Endothelial cell of umbilical vein (primary cell): ENCODE data around the gene STX16. TPM values are rescaled to one million over a fixed set of nuclear protein-coding genes. Genes with fewer than 3 reads are reported as not detected.

Experiments
- BruUV-seq: library from RNA; stranded (reverse); fragments of 400-500 nt; replicated peaks from 2 replicates; lab custom pipeline; 2021; lab: Mats Ljungman, UMichigan
- CTCF ChIA-PET: fragments of 300-600, 350-600 bp; sonication (Branson Sonifier 250); formaldehyde crosslinking; loops from one replicate; lab custom pipeline; 2021; ENCODE audit warnings: antibody characterized with exemption, inconsistent platforms; lab: Charles Lee
- POLR2A ChIA-PET: fragments of 300-600, 350-600 bp; sonication (Branson Sonifier 250); formaldehyde crosslinking; loops from one replicate; lab custom pipeline; 2021; ENCODE audit warnings: antibody characterized with exemption, inconsistent platforms; lab: Charles Lee
- DNase-seq: peaks from one replicate; pipeline ENCODE4 v3.0.0-alpha.2; 2011; ENCODE audit warnings: low read depth, low spot score
- FAIRE-seq: peaks from 2 replicates; lab custom pipeline; 2011; peaks lifted over from hg19 to GRCh38; lab: Jason Lieb, UNC
- H2AFZ ChIP-seq: 2 replicates; pipeline ENCODE4 v1.6.0; 2012; ENCODE audit warnings: low read depth, low read length, control low read depth, inconsistent platforms
- H3K27ac ChIP-seq: 2 replicates; pipeline ENCODE4 v1.5.1; 2011; ENCODE audit warnings: low read depth, mild to moderate bottlenecking, control low read depth, low read length, moderate library complexity; ENCODE audit not compliant: insufficient read depth
- H3K27me3 ChIP-seq, 2 experiments: 2 replicates each; pipeline versions ENCODE4 v1.6.0 to v1.6.1; 2011; ENCODE audit warnings: low read length in 2 of 2, mixed read lengths in 1 of 2; ENCODE audit not compliant: control insufficient read depth in 2 of 2, insufficient read depth in 2 of 2
- H3K36me3 ChIP-seq, 2 experiments: 2 replicates in 1 of 2; 3 replicates in 1 of 2; pipeline ENCODE4 v1.5.1; 2011; ENCODE audit warnings: low read length in 2 of 2, mild to moderate bottlenecking in 1 of 2, moderate library complexity in 1 of 2; ENCODE audit not compliant: control insufficient read depth in 2 of 2, insufficient read depth in 2 of 2; ENCODE audit errors: extremely low read depth in 1 of 2
- H3K4me1 ChIP-seq: 3 replicates; pipeline ENCODE4 v1.5.1; 2011; ENCODE audit warnings: mild to moderate bottlenecking, low read length; ENCODE audit not compliant: control insufficient read depth, insufficient read depth; ENCODE audit errors: extremely low read depth
- H3K4me2 ChIP-seq: 2 replicates; pipeline ENCODE4 v1.6.1; 2011; ENCODE audit warnings: low read length, control low read depth, mixed read lengths; ENCODE audit not compliant: insufficient read depth
- H3K4me3 ChIP-seq, 3 experiments: fragments of 200-600 bp in 1 of 3; sonication (generic), shearing (Covaris generic) in 1 of 3; replicated peaks in 1 of 3; 2 replicates each; pipeline ENCODE4 v1.5.1; 2011 to 2016; ENCODE audit warnings: control low read depth in 3 of 3, low read length in 3 of 3, mild to moderate bottlenecking in 2 of 3, inconsistent platforms in 1 of 3, low read depth in 1 of 3, moderate library complexity in 1 of 3; ENCODE audit not compliant: insufficient read depth in 1 of 3
- H3K79me2 ChIP-seq: 2 replicates; pipeline ENCODE4 v1.6.0; 2012; ENCODE audit warnings: low read length, inconsistent platforms; ENCODE audit not compliant: control insufficient read depth, insufficient read depth
- H3K9ac ChIP-seq: replicated peaks from 2 replicates; pipeline ENCODE3; 2011; ENCODE audit warnings: low read length, control low read depth; ENCODE audit not compliant: insufficient read depth; ENCODE audit errors: extremely low read depth
- H3K9me1 ChIP-seq: replicated peaks from 3 replicates; pipeline ENCODE4 v1.6.0; 2011; ENCODE audit warnings: mild to moderate bottlenecking, low read length; ENCODE audit not compliant: control insufficient read depth, insufficient read depth; ENCODE audit errors: extremely low read depth
- H3K9me3 ChIP-seq: replicated peaks from 2 replicates; pipeline ENCODE4 v1.5.1; 2012; ENCODE audit warnings: low read length, inconsistent platforms; ENCODE audit not compliant: control insufficient read depth, insufficient read depth
- H4K20me1 ChIP-seq: replicated peaks from 2 replicates; pipeline ENCODE3; 2011; ENCODE audit warnings: mild to moderate bottlenecking, low read length; ENCODE audit not compliant: control insufficient read depth, insufficient read depth; ENCODE audit errors: extremely low read depth
- EZH2 ChIP-seq: IDR thresholded peaks from 2 replicates; pipeline ENCODE4 v1.6.1; 2012; ENCODE audit warnings: borderline replicate concordance, low read depth, mild to moderate bottlenecking, moderate library complexity, low read length, inconsistent platforms; ENCODE audit not compliant: severe bottlenecking
- FOS ChIP-seq: IDR thresholded peaks from 2 replicates; pipeline ENCODE4 v1.6.1; 2011; ENCODE audit warnings: mild to moderate bottlenecking, low read length, moderate library complexity, borderline replicate concordance; ENCODE audit not compliant: insufficient read depth
- GATA2 ChIP-seq: IDR thresholded peaks from 2 replicates; pipeline ENCODE4 v1.7.0; 2011; ENCODE audit warnings: low read depth, mild to moderate bottlenecking, moderate library complexity, mixed read lengths, low read length; ENCODE audit not compliant: insufficient read length, insufficient read depth
- JUN ChIP-seq: IDR thresholded peaks from 2 replicates; pipeline ENCODE4 v1.6.1; 2011; ENCODE audit warnings: borderline replicate concordance, low read depth; ENCODE audit not compliant: insufficient read length, insufficient read depth
- MYC ChIP-seq: IDR thresholded peaks from one replicate; pipeline ENCODE4 v1.6.1; 2011; ENCODE audit warnings: mild to moderate bottlenecking, low read depth, low read length
- POLR2A ChIP-seq: IDR thresholded peaks from 2 replicates; pipeline ENCODE4 v1.6.1; 2012; ENCODE audit warnings: low read depth, mild to moderate bottlenecking, control low read depth, low read length
- POLR2AphosphoS5 ChIP-seq: IDR thresholded peaks from 2 replicates; pipeline ENCODE4 v1.6.1; 2012; ENCODE audit warnings: low read depth, mild to moderate bottlenecking, control low read depth, low read length, moderate library complexity; ENCODE audit not compliant: insufficient read depth
- dilution Hi-C: fragments of 300-500 bp; cut with MboI; formaldehyde crosslinking; loops from one replicate; pipeline ENCODE4 v1.15.0; 2019; ENCODE audit warnings: low sequenced_read_pairs; ENCODE audit not compliant: extremely low pct_ligation_motif_present
- intact Hi-C: fragments of 100-400 bp; cut with micrococcal nuclease; formaldehyde crosslinking; loops from one replicate; pipeline ENCODE4 v1.10.0; 2022
- polyA plus RNA-seq, 4 experiments: library from polyadenylated mRNA; depleted of rRNA in 3 of 4; stranded (reverse) in 3 of 4; unstranded in 1 of 4; fragments of >200 nt; gene quantifications; 2 replicates each; pipeline versions ENCODE4 v1.2.1 to v1.2.3, GENCODE V29; 2011 to 2012; ENCODE audit warnings: missing spikeins in 1 of 4
- total RNA-seq: library from RNA; stranded (reverse); gene quantifications from 2 replicates; pipeline ENCODE4 v1.2.3, GENCODE V29; 2021
- TF ChIP-seq, protein P1 (sequence below): IDR thresholded peaks from 2 replicates; pipeline ENCODE4 v1.6.1; 2011; ENCODE audit not compliant: insufficient read depth, insufficient read length
- TF ChIP-seq, protein P2 (sequence below), 2 donors: IDR thresholded peaks; 1 replicate in 1 of 2; 2 replicates in 1 of 2; pipeline ENCODE4 v1.5.1; 2011; ENCODE audit warnings: low read length in 2 of 2, mild to moderate bottlenecking in 2 of 2, moderate library complexity in 2 of 2, control low read depth in 1 of 2, inconsistent platforms in 1 of 2, low read depth in 1 of 2; ENCODE audit not compliant: insufficient read depth in 1 of 2; ENCODE audit errors: extremely low read depth in 1 of 2

Gene STX16
- total and polyA plus RNA-seq, 2 donors (not counting 3 experiments of a cell fraction or from before 2014, with no cell fraction given), result 43.1 to 63.5 TPM

DNA sequence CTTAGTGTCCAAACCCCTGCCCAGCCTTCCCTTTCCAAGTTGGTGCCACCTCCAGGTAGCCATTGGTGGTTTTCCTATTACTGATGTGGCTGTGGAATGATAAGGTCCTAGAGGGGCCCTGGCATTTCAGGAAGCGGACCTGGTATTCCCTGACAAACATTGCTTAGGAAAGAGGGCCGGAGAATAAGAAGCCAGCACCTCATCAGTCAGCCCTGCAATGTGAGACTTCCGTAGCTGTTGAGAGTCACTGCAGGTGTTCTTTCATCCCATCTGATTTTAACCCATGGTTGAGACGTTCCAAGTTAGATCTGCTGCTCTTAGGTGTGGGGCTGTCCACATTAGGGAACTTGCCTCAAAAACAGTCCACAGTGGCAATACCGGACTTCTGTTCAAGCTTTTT, 26.7 kb downstream of the STX16 start:
- TF ChIP-seq POLR2AphosphoS5, result no peak
- no peak for TF ChIP-seq JUN
- TF ChIP-seq EZH2, result no peak
- no peak for TF ChIP-seq FOS
- TF ChIP-seq, protein P1, sequence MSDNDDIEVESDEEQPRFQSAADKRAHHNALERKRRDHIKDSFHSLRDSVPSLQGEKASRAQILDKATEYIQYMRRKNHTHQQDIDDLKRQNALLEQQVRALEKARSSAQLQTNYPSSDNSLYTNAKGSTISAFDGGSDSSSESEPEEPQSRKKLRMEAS, result no peak
- no peak for TF ChIP-seq POLR2A
- TF ChIP-seq, protein P2, sequence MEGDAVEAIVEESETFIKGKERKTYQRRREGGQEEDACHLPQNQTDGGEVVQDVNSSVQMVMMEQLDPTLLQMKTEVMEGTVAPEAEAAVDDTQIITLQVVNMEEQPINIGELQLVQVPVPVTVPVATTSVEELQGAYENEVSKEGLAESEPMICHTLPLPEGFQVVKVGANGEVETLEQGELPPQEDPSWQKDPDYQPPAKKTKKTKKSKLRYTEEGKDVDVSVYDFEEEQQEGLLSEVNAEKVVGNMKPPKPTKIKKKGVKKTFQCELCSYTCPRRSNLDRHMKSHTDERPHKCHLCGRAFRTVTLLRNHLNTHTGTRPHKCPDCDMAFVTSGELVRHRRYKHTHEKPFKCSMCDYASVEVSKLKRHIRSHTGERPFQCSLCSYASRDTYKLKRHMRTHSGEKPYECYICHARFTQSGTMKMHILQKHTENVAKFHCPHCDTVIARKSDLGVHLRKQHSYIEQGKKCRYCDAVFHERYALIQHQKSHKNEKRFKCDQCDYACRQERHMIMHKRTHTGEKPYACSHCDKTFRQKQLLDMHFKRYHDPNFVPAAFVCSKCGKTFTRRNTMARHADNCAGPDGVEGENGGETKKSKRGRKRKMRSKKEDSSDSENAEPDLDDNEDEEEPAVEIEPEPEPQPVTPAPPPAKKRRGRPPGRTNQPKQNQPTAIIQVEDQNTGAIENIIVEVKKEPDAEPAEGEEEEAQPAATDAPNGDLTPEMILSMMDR (IDR thresholded peaks at IDR 0.05; ENCODE audit: extremely low read depth in 1 of 2, insufficient read depth in 1 of 2, low read depth in 1 of 2, low read length in 2 of 2), result no peak
- TF ChIP-seq MYC, result no peak
- TF ChIP-seq GATA2, result no peak
- no peak for DNase-seq
- H3K27ac ChIP-seq, result no peak overlapping the region
- no peaks in the 10 kb centered on the region for H3K4me1 ChIP-seq
- no peaks in the 10 kb centered on the region for H3K9me3 ChIP-seq
- ChIA-PET CTCF (interaction anchor here (0.8 to 1.4 kb wide), 2 partner anchors 13 to 196 kb away, joined by 3 to 6 read pairs; no protein-coding TSS in a partner anchor), POLR2A (no interaction called here)
- no peaks in the 10 kb centered on the region for H4K20me1 ChIP-seq
- dilution Hi-C loops (no loop called here), intact Hi-C loops (no loop called here)
- H2AFZ ChIP-seq, result no peak overlapping the region
- H3K27me3 ChIP-seq, result no peaks in the 10 kb centered on the region
- H3K4me3 ChIP-seq, result no peak overlapping the region
- H3K9me1 ChIP-seq, result no peaks in the 10 kb centered on the region
- H3K36me3 ChIP-seq, result peaks cover 28 to 35% of the 10 kb centered on the region in 2 experiments
- no peak overlapping the region for H3K9ac ChIP-seq
- no peak for FAIRE-seq
- BruUV-seq, result TSS peak; percentile 20
- no peak overlapping the region for H3K4me2 ChIP-seq
- H3K79me2 ChIP-seq, result no peaks in the 10 kb centered on the region
